GM18507 (cell line): ENCODE measurements around the gene NPR1.
A peak's percentile ranks its signal among the peaks of the same experiment; 100 is the strongest.
"Not testable (repeated sequence)": the region's sequence is repeated elsewhere in the genome, so short reads cannot be mapped to it uniquely, and the experiment has no call there.

Source experiments
- DNase-seq: peaks from one replicate; pipeline ENCODE4 v3.0.0; 2011; ENCODE audit warnings: low read depth; ENCODE audit not compliant: insufficient read length; ENCODE audit errors: extremely low spot score
- FAIRE-seq: peaks from 2 replicates; lab custom pipeline; 2011; peaks lifted over from hg19 to GRCh38; lab: Jason Lieb, UNC

NPR1 gene

GRCh38 chr1:153678519-153679336 lies at the start of gene NPR1:
Gene NPR1 (plus strand): TSS chr1:153678688. CDS start chr1:153679109, 421 bp downstream.
- DNase-seq: no peak
- no peak for FAIRE-seq

DNA sequence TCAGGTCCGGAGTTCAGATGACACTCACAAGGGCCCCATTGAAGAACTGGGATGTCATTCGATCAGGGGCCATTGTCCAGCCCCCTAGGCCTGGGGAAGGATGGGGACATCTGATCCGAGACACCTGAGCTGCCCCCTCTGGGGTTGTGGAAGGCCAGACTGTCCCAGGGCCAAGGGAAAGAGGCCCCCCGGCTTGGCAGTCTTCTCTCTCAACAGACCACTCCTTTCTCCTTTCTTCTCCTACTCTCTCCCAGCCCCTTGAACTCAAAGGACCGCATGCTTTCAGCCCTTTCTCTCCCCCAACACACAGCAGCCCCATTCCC lies 49.2 kb upstream of the NPR1 start:
- no peak for FAIRE-seq

GRCh38 chr1:153629971-153630370 lies 48.5 kb upstream of the NPR1 start:
- DNase-seq (no peak), FAIRE-seq (no peak)

More for the DNA sequence above, 49.2 kb upstream of the NPR1 start:
- DNase-seq: no peak

DNA sequence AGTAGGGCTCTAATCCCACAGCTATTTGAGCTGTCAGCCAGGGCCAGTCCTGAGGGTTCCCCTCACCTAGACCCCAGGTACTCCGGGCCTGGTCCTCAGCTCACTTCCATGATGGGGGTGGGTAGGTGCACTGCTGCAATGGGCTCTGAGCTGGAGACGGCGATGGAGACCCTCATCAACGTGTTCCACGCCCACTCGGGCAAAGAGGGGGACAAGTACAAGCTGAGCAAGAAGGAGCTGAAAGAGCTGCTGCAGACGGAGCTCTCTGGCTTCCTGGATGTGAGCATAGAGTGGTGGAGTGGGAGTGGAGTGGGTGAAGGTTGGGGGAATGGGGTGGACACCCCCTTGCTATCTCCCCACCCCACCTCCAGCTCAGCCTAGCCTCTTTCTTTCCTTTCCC lies 48.1 kb upstream of the NPR1 start:
- FAIRE-seq: no peak
- no peak for DNase-seq

DNA sequence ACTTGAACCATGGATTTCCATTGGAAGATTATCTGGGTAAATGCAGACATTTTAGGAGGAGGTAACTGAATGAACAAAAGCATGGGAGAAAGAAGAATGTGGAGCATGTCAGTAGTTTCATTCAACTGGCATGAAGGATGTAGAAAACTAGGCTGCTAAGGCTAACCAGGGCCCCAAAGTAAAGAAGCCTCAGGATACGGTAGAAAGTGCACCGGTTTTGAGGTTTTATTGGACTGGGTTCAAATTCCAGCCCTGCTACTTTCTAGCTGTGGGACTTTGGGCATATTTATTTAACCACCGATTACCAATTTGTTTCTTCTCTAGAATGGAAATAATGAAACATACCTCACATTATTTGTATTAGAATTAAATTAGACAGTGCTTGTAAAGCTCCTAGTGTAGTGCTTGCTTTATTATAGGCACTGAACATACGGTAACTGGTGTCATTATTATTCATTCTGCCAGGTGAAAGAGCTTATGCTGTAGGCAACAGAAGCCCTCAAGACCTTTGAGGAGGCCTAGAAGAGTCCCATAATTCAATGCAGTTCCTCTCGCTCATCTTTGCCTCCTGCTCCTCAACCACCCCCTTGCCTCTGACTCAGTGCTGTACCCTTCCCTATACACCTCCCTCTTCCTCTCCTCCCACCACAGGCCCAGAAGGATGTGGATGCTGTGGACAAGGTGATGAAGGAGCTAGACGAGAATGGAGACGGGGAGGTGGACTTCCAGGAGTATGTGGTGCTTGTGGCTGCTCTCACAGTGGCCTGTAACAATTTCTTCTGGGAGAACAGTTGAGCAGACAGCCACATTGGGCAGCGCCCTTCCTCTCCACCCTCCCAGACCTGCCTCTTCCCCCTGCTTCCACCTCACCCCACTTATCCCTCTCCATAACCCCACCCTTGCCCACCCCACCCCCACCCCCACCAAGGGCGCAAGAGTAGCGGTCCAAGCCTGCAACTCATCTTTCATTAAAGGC lies 47.2 kb upstream of the NPR1 start:
- no peak for FAIRE-seq
- no peak for DNase-seq

GRCh38 chr1:153633161-153633753 lies 45.2 kb upstream of the NPR1 start:
- no peak for DNase-seq
- no peak for FAIRE-seq

DNA sequence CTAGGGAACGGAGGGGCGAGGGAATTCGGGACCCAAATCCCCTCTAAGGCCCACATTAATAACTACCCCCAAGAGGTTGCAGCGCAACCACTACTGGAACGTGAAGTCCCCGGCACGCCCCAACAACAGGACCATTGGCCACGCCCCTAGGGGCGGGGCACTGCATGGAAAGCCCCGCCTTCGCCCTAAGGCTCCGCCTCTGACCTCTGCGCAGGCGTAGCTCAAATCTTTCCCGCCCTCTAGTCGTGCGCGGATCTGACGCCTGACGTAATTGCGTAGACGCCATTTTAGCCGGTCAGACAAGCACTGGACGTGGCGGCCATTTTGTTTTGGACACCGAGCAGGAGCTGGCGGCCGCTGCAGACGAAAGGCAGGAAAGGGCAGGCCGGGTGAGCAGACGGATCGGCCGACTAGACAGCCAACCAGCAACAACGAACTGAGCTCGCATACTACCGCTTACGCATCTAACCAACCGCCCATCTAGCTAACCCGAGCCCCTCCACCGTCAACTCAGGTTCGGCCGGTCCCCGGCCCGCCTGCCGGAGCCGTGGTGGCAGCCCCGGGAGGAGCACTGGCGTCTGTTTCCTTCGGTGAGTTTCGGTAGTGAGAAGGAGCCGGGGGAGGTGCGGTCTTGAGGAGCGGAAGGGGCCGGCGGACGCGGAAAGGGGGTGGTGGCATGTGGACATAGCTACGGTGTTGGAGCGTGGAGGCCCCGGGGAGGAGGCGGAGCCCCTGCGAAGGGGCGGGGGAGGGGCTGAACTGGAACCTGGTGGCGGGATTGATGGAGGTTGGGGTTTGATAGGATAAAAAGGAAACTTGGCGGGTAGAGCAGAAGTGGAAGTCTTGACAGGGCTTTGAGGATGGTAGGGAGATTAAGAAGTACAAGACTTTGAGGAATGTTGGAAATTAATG lies 44.5 kb upstream of the NPR1 start, which contains the start of gene CHTOP:
Gene CHTOP, plus strand, starts transcription at position 313 of the 912 bp plus-strand sequence. CDS start 2,523 bp downstream, outside the sequence.
- DNase-seq (peak; percentile 95), FAIRE-seq (peak; percentile 97)

- FAIRE-seq (no peak), DNase-seq (no peak)
Measured at GRCh38 chr1:153635872-153636271, 42.6 kb upstream of the NPR1 start.

- FAIRE-seq: no peak
- no peak for DNase-seq
Measured at GRCh38 chr1:153636312-153636711, 42.2 kb upstream of the NPR1 start.

DNA sequence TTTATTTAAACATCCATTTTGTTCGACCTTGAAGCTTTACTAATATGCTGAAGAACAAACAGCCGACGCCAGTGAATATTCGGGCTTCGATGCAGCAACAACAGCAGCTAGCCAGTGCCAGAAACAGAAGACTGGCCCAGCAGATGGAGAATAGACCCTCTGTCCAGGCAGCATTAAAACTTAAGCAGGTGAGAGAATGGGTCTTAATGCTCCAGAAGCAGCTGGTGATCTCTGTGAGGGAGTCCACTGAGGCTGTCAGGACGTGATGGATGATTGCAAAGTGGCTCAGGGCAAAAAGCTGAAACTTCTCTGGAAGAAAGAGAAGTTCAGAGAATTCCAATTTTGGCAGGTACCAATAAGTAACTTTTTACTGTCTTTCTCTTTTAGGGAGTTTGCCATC lies 40.2 kb upstream of the NPR1 start:
- FAIRE-seq (no peak), DNase-seq (no peak)

GRCh38 chr1:153639280-153639679 lies 39.2 kb upstream of the NPR1 start:
- FAIRE-seq (no peak), DNase-seq (no peak)

- not testable (repeated sequence) for FAIRE-seq, DNase-seq
Measured at GRCh38 chr1:153640213-153640612, 38.3 kb upstream of the NPR1 start.

GRCh38 chr1:153640861-153641260 lies 37.6 kb upstream of the NPR1 start:
- no peak for FAIRE-seq

DNA sequence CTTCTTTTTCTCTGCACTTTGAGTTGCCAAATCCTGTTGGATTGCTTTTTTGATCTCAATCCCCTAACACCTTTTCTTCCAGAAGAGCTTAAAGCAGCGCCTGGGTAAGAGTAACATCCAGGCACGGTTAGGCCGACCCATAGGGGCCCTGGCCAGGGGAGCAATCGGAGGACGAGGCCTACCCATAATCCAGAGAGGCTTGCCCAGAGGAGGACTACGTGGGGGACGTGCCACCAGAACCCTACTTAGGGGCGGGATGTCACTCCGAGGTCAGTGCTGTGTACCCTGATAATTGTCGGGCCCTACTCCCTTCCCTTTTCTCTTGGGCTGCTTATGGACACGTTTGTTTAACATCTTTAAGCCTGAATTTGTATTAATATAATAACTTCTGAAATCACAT lies 36.3 kb upstream of the NPR1 start:
- DNase-seq (no peak), FAIRE-seq (no peak)

More at GRCh38 chr1:153640861-153641260, 37.6 kb upstream of the NPR1 start:
- DNase-seq: no peak

- no peak for DNase-seq
- no peak for FAIRE-seq
Measured at GRCh38 chr1:153643100-153643499, 35.4 kb upstream of the NPR1 start.

- DNase-seq (no peak), FAIRE-seq (no peak)
Measured at GRCh38 chr1:153643816-153644215, 34.7 kb upstream of the NPR1 start.

- no peak for DNase-seq
- FAIRE-seq: no peak
Measured at GRCh38 chr1:153646672-153647345, 31.7 kb upstream of the NPR1 start.

DNA sequence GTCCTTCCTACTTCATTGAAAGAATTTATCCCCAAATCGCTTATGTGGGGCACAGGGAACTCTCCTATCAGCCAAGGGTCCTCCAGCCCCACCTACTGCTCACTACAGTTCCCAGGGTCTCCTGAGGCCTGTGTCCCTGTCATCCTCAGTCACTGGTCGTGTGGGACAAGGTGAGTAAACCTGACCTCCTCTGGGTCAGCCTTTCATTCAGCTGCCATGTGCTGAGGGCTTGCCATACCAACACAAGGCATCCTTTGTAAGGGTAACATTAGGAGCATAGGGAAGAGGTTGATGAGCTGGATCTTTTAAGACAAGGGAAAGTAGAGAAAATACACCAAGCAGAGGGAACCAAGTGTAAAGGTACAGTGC lies 31.2 kb upstream of the NPR1 start:
- no peak for FAIRE-seq
- no peak for DNase-seq
